Activated T-cell treated with anti-CD3 and anti-CD28 coated beads, Interleukin-2, amount 50 U/mL, for 72 hours (primary cell): ENCODE measurements around the gene ACTA1. TPM values are rescaled to one million over a fixed set of nuclear protein-coding genes. Genes with fewer than 3 reads are reported as not detected.
"Not testable (repeated sequence)": the region's sequence is repeated elsewhere in the genome, so short reads cannot be mapped to it uniquely, and the experiment has no call there.

Experiments used
- ATAC-seq, 2 donors: fragments of 150-1000 bp; cut with Tn5 transposase; replicated peaks in 1 of 2; 2 replicates each; pipeline ENCODE4 v1.10.0; 2021; ENCODE audit warnings: moderate library complexity in 2 of 2, mild to moderate bottlenecking in 1 of 2
- DNase-seq, 2 donors: peaks; one replicate each; pipeline ENCODE4 v3.0.0; 2021 to 2022; ENCODE audit warnings: mixed read lengths in 1 of 2
- H3K27ac Mint-ChIP-seq: one replicate; pipeline ENCODE4 v1.8.0; 2022; ENCODE audit warnings: mild to moderate bottlenecking, moderate library complexity, mixed read lengths
- H3K27me3 Mint-ChIP-seq: one replicate; pipeline ENCODE4 v1.8.0; 2022; ENCODE audit warnings: low read depth, mixed read lengths
- H3K36me3 Mint-ChIP-seq, 2 donors: one replicate each; pipeline ENCODE4 v1.8.0; 2022; ENCODE audit warnings: mixed read lengths in 2 of 2, mild to moderate bottlenecking in 1 of 2; ENCODE audit not compliant: insufficient read depth in 2 of 2
- H3K4me1 Mint-ChIP-seq: one replicate; pipeline ENCODE4 v1.8.0; 2022; ENCODE audit warnings: low read depth, mixed read lengths
- H3K4me3 Mint-ChIP-seq, 2 donors: one replicate each; pipeline ENCODE4 v1.8.0; 2022; ENCODE audit warnings: mild to moderate bottlenecking in 2 of 2, mixed read lengths in 2 of 2, moderate library complexity in 2 of 2
- H3K9me3 Mint-ChIP-seq, 2 donors: one replicate each; pipeline ENCODE4 v1.8.0; 2022; ENCODE audit warnings: mixed read lengths in 2 of 2
- total RNA-seq, 2 donors: library from RNA; stranded (reverse); gene quantifications; one replicate each; pipeline ENCODE4 v1.2.3, GENCODE V29; 2022

The ACTA1 gene
- total RNA-seq, 2 donors from 2014 or later: not detected

DNA sequence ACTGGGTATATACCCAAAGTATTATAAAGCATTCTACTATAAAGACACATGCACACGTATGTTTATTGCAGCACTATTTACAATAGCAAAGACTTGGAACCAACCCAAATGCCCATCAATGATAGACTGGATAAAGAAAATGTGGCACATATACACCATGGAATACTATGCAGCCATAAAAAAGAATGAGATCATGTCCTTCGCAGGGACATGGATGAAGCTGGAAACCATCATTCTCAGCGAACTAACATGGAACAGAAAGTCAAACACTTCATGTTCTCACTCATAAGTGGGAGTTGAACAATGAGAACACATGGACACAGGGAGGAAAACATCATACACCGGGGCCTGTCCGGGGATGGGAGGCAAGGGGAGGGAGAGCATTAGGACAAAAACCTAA is 39.4 kb downstream of the ACTA1 start:
- not testable (repeated sequence) for ATAC-seq, H3K4me1 Mint-ChIP-seq, H3K9me3 Mint-ChIP-seq, H3K27ac Mint-ChIP-seq, H3K4me3 Mint-ChIP-seq, DNase-seq, H3K36me3 Mint-ChIP-seq
- H3K27me3 Mint-ChIP-seq: peaks cover 30% of the 10 kb centered on the region

GRCh38 chr1:229392936-229393335 is 41.0 kb downstream of the ACTA1 start:
- no peak for ATAC-seq
- no peak overlapping the region for H3K27ac Mint-ChIP-seq
- H3K27me3 Mint-ChIP-seq: peaks cover 34% of the 10 kb centered on the region
- H3K4me1 Mint-ChIP-seq: peaks cover 3% of the 10 kb centered on the region
- no peak overlapping the region for H3K4me3 Mint-ChIP-seq
- no peak for DNase-seq
- no peaks in the 10 kb centered on the region for H3K9me3 Mint-ChIP-seq
- no peaks in the 10 kb centered on the region for H3K36me3 Mint-ChIP-seq

DNA sequence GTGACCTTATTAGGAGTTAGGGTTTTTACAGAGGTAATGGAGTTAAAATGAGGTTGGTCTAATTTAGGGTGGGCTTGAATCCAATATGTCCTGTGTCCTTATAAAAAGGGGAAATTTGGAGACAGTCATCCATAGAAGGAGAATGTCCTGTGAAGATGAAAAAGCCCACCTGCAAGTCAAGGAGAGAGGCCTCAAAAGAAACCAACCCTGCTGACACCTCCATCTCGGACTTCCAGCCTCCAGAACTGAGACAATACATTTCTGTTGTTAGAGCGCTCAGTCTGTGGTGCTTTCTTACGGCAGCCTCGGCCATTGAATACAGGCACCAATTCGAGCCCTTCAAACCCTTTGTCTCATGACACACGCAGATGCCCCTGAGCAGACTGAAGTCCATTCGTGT is 43.8 kb downstream of the ACTA1 start:
- Mint-ChIP-seq H3K27me3 (peaks cover 23% of the 10 kb centered on the region), H3K9me3 (no peaks in the 10 kb centered on the region), H3K36me3 (no peaks in the 10 kb centered on the region), H3K4me1 (peaks cover 3% of the 10 kb centered on the region), H3K4me3 (no peak overlapping the region), H3K27ac (no peak overlapping the region)
- no peak for ATAC-seq
- no peak for DNase-seq

DNA sequence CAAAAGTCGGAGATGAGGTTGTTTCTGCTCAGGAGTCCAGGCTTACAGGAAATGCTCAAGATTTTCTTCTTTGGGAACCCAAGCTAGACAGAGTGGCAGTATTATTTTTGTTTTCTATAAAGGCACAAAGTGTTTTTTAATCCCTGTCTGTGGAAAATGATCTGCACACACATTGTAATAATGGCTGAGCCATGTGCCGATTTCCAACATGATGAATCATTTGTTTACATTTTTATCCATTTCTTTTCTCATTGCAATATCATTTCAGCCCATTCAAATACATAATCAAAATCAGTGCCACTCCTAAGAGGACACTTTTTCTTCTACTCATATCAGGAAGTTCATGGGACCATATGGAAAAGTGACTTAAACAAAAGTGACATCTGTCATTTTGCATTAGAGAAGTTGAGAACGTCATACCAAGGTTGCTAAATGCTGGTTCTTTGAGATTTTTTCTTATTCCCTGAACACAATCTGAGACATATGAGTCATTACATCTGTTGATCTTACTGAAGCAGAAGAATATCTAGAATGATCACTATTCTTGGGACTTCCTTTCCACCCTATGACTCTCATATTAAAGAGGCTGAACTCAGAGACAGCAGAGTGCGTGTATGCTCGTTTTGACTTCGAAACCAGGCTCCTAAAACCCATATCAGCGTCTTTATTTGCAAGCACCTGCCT is 44.9 kb downstream of the ACTA1 start:
- no peak for ATAC-seq
- H3K4me1 Mint-ChIP-seq: peaks cover 3% of the 10 kb centered on the region
- H3K27ac Mint-ChIP-seq: no peak overlapping the region
- H3K27me3 Mint-ChIP-seq: peaks cover 28% of the 10 kb centered on the region
- DNase-seq: no peak
- no peaks in the 10 kb centered on the region for H3K36me3 Mint-ChIP-seq
- H3K4me3 Mint-ChIP-seq: no peak overlapping the region
- no peaks in the 10 kb centered on the region for H3K9me3 Mint-ChIP-seq

DNA sequence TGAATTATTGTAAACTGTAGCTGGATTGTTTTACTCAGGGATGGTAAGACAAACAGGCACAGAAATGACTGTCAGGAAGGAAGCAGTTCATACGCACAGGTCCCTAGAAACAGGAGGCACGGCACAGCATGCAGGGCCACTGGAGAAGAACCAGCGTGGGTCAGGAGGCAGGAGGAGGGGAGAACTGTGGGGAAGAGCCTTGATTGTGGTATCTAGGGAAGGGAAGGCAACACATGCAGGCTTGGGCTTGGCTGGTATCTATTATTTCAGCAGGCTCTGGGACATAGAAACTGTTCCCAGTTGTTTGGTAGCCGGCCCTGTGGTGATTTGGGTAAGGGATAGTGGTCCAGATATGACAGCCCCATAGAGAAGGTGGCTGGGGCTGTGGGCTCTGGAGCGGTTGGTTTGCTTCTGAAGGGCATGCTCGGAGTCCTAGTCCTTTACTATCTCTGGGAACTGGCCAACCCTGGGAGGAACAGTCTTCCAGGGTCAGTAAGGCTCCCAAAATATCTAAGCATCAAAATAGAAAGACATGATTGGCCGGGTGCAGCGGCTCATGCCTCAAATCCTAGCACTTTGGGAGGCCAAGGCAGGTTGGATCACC is 47.9 kb downstream of the ACTA1 start:
- ATAC-seq (no peak), DNase-seq (no peak)
- Mint-ChIP-seq H3K27me3 (peaks cover 26% of the 10 kb centered on the region), H3K4me3 (no peak overlapping the region), H3K27ac (no peak overlapping the region), H3K4me1 (peaks cover 3% of the 10 kb centered on the region), H3K36me3 (no peaks in the 10 kb centered on the region), H3K9me3 (no peaks in the 10 kb centered on the region)

DNA sequence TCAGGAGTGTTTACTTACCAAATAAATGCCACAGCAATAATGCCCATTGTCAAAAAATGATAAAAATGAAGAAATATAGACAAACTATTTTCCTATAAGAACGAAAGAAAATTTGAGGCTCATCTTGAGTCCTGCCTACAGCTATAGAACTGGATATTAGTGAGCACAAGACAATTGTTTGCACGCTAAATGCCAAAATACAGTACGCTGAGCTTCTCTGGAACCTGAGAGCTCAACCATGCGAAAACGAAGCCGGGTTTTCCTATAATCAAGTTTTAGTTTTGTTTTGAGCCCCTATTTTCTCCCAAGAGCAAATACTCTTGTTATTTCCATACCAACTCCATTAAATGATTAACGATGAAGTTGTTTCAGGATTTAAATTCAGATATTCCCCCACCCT is 49.1 kb downstream of the ACTA1 start:
- H3K27me3 Mint-ChIP-seq: peaks cover 26% of the 10 kb centered on the region
- DNase-seq: no peak
- H3K9me3 Mint-ChIP-seq: no peaks in the 10 kb centered on the region
- H3K4me1 Mint-ChIP-seq: no peaks in the 10 kb centered on the region
- ATAC-seq: no peak
- no peak overlapping the region for H3K4me3 Mint-ChIP-seq
- H3K27ac Mint-ChIP-seq: no peak overlapping the region
- no peaks in the 10 kb centered on the region for H3K36me3 Mint-ChIP-seq

GRCh38 chr1:229383961-229384360 is 49.9 kb downstream of the ACTA1 start:
- Mint-ChIP-seq H3K36me3 (no peaks in the 10 kb centered on the region), H3K27me3 (peaks cover 18% of the 10 kb centered on the region), H3K4me3 (no peak overlapping the region), H3K4me1 (no peaks in the 10 kb centered on the region), H3K27ac (no peak overlapping the region), H3K9me3 (no peaks in the 10 kb centered on the region)
- DNase-seq: no peak
- no peak for ATAC-seq

DNA sequence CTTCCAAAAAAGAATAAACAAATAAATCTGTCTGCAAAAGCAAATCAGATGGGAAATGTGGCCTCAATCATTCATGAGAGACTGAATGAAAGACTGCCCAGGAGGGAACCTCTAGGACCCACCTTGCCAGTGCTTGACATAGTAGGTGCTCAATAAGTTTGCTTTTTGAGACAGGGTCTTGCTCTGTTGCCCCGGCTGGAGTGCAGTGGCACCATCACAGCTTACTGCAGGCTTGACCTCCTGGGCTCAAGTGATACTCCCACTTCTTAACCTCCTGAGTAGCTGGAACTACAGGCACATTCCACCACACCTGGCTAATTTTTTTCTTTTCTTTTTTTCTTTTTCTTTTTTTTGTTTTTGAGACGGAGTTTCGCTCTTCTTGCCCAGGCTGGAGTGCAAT is 50.7 kb downstream of the ACTA1 start:
- no peak overlapping the region for H3K4me3 Mint-ChIP-seq
- no peaks in the 10 kb centered on the region for H3K36me3 Mint-ChIP-seq
- no peak for DNase-seq
- no peak overlapping the region for H3K27ac Mint-ChIP-seq
- no peak for ATAC-seq
- no peaks in the 10 kb centered on the region for H3K4me1 Mint-ChIP-seq
- peaks cover 11% of the 10 kb centered on the region for H3K27me3 Mint-ChIP-seq
- no peaks in the 10 kb centered on the region for H3K9me3 Mint-ChIP-seq

Other genes with a start within 250 kb of the ACTA1 start
- gene RAB4A, start 163.0 kb downstream of the ACTA1 start, total RNA-seq: 10 to 100 TPM; 31.7 to 32.3 TPM
- gene CCSAP, start 91.0 kb downstream of the ACTA1 start, total RNA-seq: 1 to 10 TPM; 7.9 to 8.2 TPM
- 10 to 100 TPM; 42.8 to 53.4 TPM for gene NUP133, start 74.2 kb upstream of the ACTA1 start, total RNA-seq
- 10 to 100 TPM; 25.7 to 32.0 TPM for gene ABCB10, start 124.6 kb upstream of the ACTA1 start, total RNA-seq
- gene TAF5L, start 192.0 kb upstream of the ACTA1 start, total RNA-seq: 10 to 100 TPM; 18.9 to 21.7 TPM
- 10 to 100 TPM; 11.6 to 12.3 TPM for gene URB2, start 192.2 kb upstream of the ACTA1 start, total RNA-seq